ENCODE results near the gene NPAT.

DNA sequence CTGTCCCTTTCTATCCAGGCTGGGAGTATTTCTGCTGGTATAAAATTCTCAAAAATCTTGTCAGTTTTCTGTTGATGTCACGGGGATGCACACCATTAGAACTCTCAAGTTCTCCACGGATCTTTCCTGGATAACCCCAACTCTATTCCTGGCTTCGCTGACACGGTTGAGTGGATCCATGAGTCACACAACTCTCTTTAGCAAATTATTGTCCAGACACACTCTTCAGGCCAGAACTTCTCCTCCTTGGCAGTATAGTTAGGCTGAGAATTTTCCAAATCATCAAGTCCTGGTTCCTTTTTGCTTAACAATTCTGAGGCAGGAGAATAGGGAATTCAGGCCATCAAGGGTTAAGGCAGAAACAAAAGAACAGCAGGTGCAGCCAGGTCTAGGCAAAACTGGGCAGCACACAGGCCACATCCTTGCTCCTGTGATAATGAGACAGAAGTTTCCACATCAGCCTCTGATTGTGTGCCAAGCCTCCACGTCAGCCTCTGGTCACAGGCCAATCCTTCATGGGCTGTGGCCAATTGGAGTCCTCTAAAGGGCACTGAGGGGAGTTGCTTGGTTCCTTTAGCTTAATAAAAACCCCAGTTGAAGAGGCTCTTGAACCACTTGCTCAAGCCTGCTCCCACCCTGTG lies 106.8 kb downstream of the NPAT start:
- TF ChIP-seq POLR2A (IDR thresholded peaks at IDR 0.05; ENCODE audit: low read depth, low read length) (no peak), TAF1 (IDR thresholded peaks at IDR 0.05; ENCODE audit: low read depth, low read length) (no peak), POLR2AphosphoS5 (IDR thresholded peaks at IDR 0.05; ENCODE audit: low read depth, low read length) (no peak), PAX5 (IDR thresholded peaks at IDR 0.05; ENCODE audit: insufficient read depth, low read length, severe bottlenecking) (no peak), POU2F2 (IDR thresholded peaks at IDR 0.05; ENCODE audit: low read depth, low read length) (no peak), SPI1 (IDR thresholded peaks at IDR 0.05; ENCODE audit: low read depth, low read length) (no peak)

All from GM12891 (cell line).